ENCODE data around the gene ADCY9. TPM values are rescaled to one million over a fixed set of nuclear protein-coding genes. Genes with fewer than 3 reads are reported as not detected.
A peak's percentile ranks its signal among the peaks of the same experiment; 100 is the strongest.

Gene ADCY9
- total RNA-seq, 1 donor from 2014 or later, result 48.2 TPM

DNA sequence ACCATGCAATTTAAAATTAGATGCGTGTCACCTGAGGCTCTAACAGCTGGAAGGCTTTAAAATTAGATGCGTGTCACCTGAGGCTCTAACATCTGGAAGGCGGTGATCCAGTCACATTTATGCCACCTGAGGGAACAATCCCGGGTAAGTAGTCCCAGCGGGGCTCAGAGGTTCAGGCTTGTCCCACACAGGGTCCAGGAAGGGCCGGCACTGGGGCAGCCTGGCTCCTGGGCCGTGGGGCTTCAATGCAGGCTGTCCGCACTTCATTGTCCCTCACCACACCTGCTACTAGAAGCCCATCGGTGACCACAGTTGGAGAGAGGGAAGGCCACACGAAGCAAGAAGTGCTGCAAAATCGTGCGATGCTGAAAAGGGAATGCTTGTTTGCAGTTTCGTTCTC, 15.4 kb upstream of the ADCY9 start:
- intact Hi-C loops (cut with DNase I), result no loop called here
- DNase-seq (ENCODE audit: missing footprints) (no peak), ATAC-seq (no peak)

DNA sequence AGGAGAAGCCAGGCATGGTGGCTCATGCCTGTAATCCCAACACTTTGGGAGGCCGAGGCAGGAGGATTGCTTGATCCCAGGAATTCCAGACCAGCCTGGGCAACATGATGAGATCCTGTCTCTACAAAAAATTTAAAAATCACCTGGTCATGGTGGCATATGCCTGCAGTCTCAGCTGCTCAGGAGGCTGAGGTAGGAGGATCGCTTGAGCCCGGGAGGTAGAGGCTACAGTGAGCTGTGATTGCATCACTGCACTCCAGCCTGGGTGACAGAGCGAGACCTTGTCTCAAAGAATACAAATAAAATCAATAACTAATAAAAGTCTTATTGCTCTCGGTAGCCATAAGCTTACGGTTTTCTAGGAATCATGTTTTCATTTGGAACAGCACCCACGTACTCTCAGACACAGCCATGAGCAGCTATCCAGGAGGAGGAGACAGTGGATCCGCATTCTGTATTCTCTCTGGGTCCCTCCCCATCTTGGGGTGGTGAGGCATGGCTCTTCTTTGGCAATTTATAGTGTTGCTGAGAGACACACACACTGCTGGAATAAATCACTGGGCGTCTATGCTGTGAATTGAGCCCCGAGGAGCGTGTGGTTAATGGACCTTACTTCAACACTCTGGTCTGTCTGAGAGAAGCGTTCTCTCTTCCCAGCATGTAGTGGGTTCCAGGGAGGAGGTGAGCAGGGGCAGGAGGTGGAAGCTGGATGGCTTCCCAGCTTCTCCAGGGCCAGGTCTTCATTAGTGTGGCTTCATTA, 8.5 kb upstream of the ADCY9 start:
- no peak for DNase-seq (ENCODE audit: missing footprints)
- intact Hi-C loops (cut with DNase I), result no loop called here
- ATAC-seq, result no peak

DNA sequence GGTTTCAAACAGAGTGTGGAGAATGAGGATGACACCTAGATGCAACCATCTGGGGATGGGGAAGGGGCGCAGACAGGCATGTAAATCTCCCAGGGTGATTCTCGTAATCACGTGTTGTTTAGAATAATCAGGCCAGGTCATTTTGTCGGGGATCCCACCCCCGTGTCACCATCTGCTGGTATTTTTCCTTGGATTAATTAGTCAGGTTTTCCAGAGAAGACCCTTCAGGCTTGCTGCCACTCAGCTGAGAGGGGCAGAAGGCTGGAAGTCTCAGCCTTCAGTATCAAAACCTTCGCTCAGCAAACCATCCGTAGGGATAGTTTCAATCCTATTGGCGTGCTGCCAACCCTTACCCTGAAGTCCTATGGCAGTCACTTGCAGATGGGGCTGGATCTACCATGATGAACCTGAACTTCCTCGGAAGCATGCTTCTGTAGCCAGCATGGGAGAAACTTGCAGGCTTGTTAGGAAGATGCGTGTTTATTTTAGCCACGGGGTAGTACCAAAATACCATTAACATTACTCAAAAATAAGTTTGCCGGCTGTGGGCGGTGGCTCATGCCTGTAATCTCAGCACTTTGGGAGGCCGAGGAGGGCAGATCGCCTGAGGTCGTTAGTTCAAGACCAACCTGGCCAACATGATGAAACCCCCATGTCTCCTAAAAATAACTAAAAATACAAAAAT, 7.5 kb upstream of the ADCY9 start:
- intact Hi-C loops (cut with DNase I), result no loop called here
- ATAC-seq, result no peak
- no peak for DNase-seq (ENCODE audit: missing footprints)

DNA sequence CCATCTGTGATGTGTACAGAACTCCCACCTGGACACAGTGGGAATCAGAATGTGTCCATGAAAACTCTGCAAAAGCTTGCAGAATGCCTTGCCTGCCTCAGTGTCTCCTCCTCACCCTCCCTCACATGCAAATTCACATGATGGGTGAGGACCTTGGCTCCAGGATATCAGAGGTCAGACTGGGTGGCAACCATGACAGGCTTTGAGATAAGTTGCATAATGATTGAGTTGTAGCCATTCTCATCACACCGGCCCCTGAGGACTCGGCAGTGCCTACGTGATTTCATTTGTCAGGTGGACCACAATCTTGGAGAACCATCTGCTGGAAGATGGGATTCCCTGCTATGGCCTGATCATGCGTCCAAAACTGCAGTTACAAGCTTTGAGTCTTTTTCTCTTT, 3.9 kb upstream of the ADCY9 start:
- intact Hi-C loops (cut with DNase I), result no loop called here
- no peak for ATAC-seq
- no peak for DNase-seq (ENCODE audit: missing footprints)

DNA sequence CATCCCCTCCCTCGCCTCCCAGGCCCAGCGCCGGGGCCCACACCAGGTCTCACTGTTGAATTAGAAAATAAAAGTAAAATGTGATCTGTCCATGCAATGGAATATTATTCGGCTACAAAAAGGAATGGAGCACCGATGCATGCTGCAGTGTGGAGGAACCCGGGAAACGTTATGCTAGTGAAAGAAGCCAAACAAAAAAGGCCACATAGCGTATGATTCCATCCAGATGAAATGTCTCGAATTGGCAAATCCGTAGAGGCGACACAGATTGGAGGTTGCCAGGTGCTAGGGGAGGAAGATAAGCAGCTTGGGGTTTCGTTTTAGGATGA, 972 bp upstream of the ADCY9 start:
- intact Hi-C loops (cut with DNase I), result loop anchor here (5.0 to 10.0 kb wide), 4 partner anchors 65 to 208 kb away; no protein-coding TSS in a partner anchor
- no peak for DNase-seq (ENCODE audit: missing footprints)

DNA sequence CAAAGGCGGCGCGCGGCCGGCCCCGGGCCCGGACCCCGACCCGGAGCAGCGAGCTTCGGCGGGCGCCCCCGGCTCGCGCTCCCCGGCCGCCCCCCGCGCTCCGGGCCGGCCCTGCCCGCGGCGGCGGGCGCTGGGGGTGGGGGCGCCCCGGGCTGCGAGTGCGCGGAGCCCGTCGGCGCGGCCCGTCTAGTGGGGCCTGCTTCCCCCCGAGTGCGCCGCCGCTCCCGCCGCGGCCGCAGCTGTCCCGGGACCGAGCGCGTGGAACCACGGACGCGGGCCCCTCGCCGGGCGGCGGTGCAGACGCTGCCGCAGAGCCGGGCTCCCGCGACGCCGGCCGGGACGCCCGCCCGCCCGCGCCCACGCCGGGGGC, 308 bp downstream of the ADCY9 start:
- DNase-seq (ENCODE audit: missing footprints), result no peak
- ATAC-seq, result no peak
- intact Hi-C loops (cut with DNase I), result loop anchor here (5.0 to 10.0 kb wide), 4 partner anchors 64 to 209 kb away; no protein-coding TSS in a partner anchor

More for the DNA sequence above, 972 bp upstream of the ADCY9 start:
- no peak for ATAC-seq

DNA sequence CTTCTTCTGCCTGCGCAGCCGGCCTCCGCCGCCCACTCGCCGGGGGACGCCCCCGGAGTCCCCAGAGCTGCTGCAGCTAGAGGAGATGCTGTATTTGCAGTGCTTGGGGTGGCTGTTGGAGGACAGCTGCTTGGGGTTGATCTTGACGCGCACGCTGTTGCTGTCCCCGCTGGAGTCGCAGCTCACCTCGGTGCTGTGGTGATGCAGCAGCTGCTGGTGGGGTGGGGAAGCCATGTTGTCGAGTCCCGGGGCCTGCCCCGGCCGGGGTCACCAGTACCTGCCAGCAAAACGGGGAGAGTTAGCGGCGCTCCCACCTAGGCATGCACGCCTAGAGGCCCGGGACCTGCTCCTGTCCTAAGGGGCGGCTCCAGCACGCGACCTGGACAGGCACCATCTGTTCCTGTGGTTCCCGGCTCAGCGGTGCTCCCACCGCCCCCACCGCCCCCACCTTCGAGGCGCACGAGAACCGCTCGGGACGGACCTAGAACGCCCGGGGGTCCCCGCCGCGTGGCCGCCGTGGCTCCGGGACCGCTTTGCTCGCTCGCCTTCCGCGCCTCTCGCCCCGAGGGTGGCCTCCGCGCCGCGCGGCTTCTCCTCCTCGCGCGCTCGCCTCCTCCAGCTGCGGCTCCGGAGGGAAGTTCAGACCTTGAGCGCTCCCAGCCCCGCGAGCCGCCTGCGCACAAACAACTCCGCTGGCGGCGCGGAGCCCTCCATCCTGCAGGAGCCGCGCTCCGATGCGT, 863 bp downstream of the ADCY9 start:
- intact Hi-C loops (cut with DNase I), result loop anchor here (5.0 to 10.0 kb wide), 4 partner anchors 63 to 209 kb away; no protein-coding TSS in a partner anchor
- DNase-seq (ENCODE audit: missing footprints) (peak; percentile 82), ATAC-seq (peak; percentile 54)

DNA sequence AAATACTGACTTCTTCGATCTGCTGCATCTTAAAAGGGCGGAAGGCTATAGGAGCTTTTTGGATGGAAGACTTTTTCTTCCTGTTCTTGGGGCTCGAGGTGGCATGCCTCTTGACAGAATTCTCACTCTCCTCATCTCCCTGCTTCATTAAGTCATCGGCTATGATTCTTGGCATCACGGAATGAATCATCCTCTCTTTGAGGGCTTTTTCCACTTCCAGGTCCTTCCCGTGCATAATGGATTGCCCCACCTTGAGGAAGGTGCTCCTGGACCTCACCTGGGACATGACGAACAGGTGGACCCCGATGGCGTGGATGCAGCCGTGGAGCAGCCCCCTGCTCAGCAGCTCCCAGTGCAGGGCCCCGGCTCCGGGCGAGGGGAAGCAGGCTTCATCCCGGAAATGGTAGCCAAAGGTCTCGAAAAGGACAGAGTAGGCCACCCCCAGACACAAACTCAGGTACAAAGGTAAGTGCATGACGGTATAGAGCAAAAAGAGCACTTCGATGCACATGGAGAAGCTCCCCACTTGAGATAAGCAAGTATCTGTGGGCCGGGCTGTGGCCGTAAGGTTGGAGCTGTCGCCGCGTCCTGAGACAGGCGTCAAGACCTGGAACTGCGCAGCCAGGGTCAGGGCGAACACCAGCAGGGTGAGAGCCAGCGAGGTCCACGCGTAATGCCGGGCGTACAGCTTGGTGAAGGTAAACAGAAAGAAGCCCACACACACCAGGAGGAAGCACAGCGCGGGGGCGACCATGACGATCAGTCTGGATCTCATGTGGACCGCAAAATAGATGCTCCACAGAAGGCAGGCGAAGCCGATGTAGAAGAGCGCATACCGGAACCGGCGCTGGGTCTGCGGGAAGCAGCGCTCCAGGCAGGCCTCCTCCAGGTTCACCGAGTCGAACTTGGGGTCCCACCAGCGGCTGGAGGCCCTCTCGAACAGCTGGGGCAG, 1.7 kb downstream of the ADCY9 start:
- ATAC-seq (no peak), DNase-seq (ENCODE audit: missing footprints) (no peak)
- intact Hi-C loops (cut with DNase I), result loop anchor here (5.0 to 10.0 kb wide), 4 partner anchors 62 to 210 kb away; no protein-coding TSS in a partner anchor

DNA sequence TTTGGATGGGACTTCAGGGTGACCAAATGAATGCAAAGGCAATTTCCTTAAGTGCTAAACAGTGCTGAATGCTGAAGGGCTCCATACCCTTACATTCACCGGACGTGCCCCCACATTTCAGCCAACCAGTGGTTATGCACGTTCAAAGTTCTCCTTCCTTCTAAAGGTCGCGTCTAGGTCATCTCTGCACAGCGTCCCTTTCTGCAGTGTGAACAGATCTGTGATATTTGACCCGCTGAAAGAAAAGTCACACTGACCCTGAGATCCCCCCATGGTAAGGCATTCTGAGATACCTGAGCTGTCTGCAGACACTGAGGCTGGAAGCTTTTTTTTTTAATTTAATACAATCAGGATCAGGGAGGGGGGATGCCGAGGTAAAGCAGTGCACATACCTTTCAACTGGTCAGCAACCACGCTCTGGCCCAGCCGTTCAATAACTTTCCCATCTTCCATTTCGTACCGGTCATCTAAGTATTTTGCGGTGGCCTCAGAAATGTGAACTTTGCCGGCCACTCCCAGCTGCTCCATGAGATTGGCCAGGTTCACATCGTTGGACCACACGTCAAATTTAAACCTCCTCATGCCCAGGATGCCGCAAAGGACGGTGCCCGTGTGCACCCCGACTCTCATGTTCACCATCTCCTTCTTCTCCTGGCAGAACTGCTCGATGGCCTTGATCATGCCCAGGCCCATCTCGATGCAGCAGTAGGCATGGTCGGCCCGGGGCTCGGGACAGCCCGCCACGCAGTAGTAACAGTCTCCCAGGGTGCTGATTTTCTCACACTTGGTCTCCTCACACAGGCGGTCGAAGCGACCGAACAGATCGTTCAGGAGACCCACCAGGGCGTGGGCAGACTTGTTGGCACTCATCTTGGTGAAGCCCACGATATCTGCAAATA, 2.6 kb downstream of the ADCY9 start:
- ATAC-seq (peak; percentile 15), DNase-seq (ENCODE audit: missing footprints) (no peak)
- intact Hi-C loops (cut with DNase I), result loop anchor here (2.0 to 10.0 kb wide), 2 partner anchors 139 to 211 kb away; no protein-coding TSS in a partner anchor

DNA sequence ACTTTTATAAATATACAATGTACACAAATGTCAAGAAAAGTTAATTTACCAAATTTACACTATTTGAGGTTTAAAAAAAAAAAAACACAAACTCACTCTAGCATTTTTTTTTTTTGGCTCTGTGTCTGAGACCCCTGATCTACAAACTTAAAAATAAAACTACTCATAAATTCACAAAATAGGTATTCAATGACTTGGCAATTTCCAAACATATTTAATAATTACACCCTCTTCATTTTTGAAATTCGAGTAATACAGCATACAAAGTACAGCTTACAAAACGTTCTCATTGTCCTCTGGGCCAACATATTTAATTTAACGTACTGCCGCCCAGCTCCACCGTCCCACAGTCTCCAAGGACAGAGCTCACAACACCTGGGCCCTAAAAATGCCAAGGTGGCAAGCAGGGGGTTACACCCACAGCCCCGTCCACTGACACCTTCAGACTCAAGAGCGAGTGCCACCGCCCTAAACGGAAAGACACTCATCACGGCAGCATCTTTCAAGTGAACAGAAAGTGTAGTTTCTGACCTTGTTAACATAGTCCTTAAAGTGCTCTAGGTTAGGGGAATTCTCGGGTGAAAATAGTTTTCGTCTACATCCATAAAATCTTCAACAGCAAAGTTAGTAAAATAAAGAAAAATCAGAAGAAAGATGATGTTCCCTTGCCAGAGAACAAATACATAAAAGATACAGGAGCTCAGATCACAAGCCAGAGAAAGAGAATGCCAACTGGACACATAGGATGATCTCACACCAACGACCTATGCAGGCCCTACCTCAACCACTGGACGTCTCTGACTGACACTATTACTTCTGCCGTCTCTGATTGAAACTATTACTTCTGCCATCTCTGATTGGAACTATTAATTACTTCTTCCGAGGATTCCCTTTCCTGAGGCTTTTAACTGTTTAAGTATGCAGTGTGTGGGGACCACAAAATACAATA, 4.2 kb downstream of the ADCY9 start:
- ATAC-seq (no peak), DNase-seq (ENCODE audit: missing footprints) (no peak)
- intact Hi-C loops (cut with DNase I), result loop anchor here (2.0 to 10.0 kb wide), 2 partner anchors 141 to 213 kb away; no protein-coding TSS in a partner anchor

DNA sequence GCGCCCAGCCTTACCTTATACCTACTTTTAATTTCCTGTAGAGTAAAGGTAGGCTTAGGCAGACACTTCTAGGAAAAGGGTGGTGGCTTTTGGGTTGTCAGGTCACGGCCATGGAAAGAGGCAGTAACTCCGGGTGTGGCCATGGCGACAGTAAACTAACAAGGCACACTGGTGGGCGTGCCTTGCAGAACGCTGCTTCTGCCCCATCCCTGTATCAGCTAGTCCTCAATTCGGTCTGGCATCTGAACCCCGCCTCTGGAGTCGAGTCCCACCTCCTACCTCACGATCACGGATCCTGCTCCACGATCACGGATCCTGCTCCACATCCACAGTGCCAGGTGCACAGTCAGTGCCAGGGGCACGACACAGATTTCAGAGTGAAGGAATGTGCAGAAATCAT, 5.6 kb downstream of the ADCY9 start:
- intact Hi-C loops (cut with DNase I), result loop anchor here (10.0 kb wide), 1 partner anchor 214 kb away; no protein-coding TSS in a partner anchor
- no peak for DNase-seq (ENCODE audit: missing footprints)
- no peak for ATAC-seq

DNA sequence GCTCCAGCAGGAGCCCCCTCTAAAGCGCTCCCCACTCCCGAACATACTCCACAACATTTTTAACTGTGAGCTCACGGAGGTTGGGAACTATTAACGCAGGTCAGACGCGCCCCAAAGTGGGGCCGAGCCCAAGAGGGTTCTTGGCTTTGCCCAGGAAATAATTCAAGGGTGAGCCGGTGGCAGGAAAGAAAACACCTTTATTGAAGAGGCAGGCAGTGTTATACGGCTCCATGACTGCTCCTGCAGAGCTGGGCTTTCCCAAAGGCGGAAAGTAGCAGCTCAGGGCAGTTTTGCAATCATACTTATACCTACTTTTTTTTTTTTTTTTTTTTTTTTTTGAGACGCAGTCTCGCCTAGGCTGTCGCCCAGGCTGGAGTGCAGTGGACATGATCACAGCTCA, 6.2 kb downstream of the ADCY9 start:
- DNase-seq (ENCODE audit: missing footprints) (no peak), ATAC-seq (no peak)
- intact Hi-C loops (cut with DNase I), result loop anchor here (10.0 kb wide), 1 partner anchor 215 kb away; no protein-coding TSS in a partner anchor

DNA sequence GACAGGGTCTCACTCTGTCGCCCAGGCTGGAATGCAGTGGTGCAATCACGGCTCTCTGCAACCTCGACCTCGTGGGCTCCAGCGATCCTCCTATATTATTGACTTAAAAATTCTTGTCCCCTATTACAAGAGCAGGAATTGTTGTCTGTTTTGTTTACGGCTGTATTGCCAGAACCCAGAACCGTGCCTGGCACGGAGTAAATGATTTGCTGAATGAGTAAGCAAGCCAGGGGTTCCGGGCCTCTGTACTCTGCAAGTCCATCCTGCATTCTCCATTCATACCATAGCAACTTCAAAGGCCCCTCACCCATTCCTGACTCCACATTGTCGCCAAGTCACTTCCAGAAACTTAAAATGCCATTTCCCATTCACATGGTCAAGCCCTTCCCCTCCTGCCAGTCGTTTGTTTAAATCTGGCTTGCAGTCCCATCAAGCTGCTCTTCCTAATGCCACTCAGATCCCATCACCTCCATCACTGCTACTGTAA, 6.9 kb downstream of the ADCY9 start:
- DNase-seq (ENCODE audit: missing footprints) (no peak), ATAC-seq (no peak)
- intact Hi-C loops (cut with DNase I), result no loop called here

DNA sequence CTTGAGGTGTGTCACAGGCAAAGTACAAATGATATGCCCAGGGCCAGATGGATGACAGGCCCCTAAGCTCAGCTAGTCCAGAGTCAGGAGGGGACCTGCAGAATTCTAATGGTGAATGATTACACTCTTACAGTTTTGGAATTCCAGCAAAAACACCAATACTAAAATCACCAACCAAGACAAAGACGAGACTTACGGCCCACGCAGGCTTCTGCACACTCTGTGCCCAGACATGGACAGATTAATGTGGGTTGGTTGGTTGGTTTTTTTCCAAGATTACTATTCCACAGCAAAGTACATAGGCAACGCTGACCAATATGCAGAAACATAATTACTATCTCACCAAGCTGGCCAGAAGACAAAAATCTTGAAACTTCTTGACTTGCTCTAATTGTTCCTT, 9.7 kb downstream of the ADCY9 start:
- intact Hi-C loops (cut with DNase I), result no loop called here
- DNase-seq (ENCODE audit: missing footprints), result no peak

DNA sequence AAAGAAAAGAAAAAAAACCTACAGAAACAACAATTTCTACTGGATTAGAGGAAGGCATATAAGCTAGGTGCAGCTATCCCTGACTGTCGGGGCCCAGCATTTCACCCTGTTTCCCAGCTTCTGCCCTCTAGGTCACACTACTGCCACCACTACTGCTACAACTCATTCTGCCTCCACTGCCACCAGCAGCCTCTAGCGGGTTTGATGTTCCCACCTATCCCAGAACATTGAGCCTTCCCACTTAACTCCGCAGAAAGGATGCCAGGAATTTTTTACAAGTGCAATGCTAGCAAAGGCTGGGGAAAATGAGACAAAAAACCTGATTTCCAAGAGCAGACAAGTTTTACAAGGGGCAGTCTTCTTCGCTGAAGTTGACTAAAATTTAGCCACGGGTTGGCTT, 10.4 kb downstream of the ADCY9 start:
- ATAC-seq, result no peak
- intact Hi-C loops (cut with DNase I), result no loop called here
- DNase-seq (ENCODE audit: missing footprints), result no peak

More for the DNA sequence above, 9.7 kb downstream of the ADCY9 start:
- ATAC-seq, result no peak

DNA sequence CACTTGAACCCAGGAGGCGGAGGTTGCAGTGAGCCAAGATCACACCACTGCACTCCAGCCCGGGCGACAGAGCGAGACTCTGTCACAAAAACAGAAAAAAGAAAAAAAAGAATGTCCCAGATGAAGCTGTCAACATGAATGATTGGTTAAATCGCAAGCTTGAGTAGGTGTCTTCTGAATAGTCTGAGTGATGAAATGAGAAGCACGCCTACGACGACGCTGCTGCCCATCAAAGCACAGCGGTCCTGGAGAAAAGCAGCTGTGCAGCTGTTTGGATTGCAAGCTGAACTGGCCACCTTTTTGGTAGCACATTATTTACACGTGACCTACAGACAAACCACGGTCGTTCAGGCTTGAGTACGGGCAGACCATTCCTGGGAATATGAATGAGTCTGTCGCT, 12.5 kb downstream of the ADCY9 start:
- DNase-seq (ENCODE audit: missing footprints), result no peak
- no peak for ATAC-seq
- intact Hi-C loops (cut with DNase I), result loop anchor here (5.0 kb wide), 1 partner anchor 151 kb away; no protein-coding TSS in a partner anchor

Measured in Right ventricle myocardium inferior (tissue), 1 donor.